Epithelial cell of esophagus (primary cell): Measurements from ENCODE around the gene CKMT2.
"Not testable (repeated sequence)": the region's sequence is repeated elsewhere in the genome, so short reads cannot be mapped to it uniquely, and the experiment has no call there.

Source experiments
- DNase-seq: peaks from one replicate; pipeline ENCODE4 v3.0.0; 2010; ENCODE audit warnings: low read depth
- H3K4me3 ChIP-seq: 2 replicates; pipeline ENCODE4 v1.5.1; 2011; ENCODE audit warnings: mild to moderate bottlenecking, low read length, control low read depth
- TF ChIP-seq, protein P1 (sequence below): IDR thresholded peaks from 2 replicates; pipeline ENCODE4 v1.5.1; 2011; ENCODE audit warnings: low read depth, mild to moderate bottlenecking, low read length, control low read depth, inconsistent platforms; ENCODE audit not compliant: insufficient read depth; ENCODE audit errors: missing control alignments

CKMT2 gene

DNA sequence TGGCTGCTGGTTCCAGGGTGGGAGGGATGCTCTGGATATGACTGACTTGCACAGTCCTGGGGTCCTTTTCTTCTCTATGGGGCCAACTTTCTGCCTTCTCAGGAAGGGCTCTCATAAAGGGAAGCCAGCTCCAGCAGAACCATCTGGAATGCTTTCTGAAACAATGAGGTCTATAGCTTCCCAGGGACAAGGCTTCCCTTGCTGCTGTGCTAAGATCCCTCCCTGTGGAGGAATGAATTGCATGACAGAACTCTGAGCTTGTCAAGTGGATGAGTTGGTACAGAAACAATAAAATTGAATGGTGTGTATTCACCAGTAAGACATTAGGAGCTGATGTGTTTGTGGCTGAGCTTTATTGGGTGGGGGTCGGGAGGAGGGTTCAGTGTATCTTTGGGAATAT is 19.8 kb downstream of the CKMT2 start:
- DNase-seq = no peak
- TF ChIP-seq, protein P1, sequence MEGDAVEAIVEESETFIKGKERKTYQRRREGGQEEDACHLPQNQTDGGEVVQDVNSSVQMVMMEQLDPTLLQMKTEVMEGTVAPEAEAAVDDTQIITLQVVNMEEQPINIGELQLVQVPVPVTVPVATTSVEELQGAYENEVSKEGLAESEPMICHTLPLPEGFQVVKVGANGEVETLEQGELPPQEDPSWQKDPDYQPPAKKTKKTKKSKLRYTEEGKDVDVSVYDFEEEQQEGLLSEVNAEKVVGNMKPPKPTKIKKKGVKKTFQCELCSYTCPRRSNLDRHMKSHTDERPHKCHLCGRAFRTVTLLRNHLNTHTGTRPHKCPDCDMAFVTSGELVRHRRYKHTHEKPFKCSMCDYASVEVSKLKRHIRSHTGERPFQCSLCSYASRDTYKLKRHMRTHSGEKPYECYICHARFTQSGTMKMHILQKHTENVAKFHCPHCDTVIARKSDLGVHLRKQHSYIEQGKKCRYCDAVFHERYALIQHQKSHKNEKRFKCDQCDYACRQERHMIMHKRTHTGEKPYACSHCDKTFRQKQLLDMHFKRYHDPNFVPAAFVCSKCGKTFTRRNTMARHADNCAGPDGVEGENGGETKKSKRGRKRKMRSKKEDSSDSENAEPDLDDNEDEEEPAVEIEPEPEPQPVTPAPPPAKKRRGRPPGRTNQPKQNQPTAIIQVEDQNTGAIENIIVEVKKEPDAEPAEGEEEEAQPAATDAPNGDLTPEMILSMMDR = no peak
- H3K4me3 ChIP-seq = no peak overlapping the region

DNA sequence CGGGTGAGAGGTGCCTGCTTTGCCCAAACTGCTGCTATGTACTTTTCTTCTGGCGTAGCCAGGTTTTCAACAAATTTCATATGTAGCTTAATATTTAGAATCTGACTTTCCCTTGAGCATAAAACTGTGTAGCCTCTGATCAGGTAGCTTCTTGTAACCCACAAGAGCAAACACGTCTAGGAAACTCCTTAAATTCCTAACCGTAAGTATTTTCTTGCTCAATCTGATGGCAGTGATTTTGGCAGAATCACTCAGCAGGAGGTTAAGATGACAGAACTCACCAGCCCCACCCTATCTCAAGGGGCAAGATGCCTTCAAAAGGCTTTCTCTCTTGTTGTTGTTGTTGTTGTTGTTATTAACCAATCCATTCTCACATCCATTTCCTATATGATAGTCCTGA is 20.8 kb downstream of the CKMT2 start:
- peak; percentile 84 for DNase-seq
- H3K4me3 ChIP-seq = no peak overlapping the region
- TF ChIP-seq, protein P1 = no peak

DNA sequence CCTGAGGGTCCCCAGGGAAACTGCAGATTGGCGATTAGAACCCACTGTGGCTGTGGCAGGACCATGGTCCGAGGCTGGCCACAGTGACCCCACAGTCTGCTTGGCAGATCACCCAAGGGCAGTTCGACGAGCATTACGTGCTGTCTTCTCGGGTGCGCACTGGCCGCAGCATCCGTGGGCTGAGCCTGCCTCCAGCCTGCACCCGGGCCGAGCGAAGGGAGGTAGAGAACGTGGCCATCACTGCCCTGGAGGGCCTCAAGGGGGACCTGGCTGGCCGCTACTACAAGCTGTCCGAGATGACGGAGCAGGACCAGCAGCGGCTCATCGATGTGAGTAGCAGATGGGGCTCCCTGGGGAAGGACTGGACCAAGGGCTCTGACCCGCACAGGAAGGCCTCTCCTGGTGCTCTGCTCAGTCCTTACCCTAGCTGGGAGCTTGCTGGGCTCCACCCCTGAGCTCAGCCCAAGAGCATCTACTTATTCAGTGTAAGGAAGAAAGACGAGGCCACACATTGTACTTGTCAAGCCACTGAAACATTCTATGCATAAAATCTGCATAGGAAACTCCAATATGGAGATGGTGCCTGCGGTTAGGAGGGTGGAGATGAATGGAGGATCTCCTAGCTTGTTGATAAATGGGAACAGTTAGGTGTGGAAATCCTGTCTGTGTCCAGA is 21.9 kb downstream of the CKMT2 start:
- H3K4me3 ChIP-seq = no peak overlapping the region
- DNase-seq = no peak
- TF ChIP-seq, protein P1 = no peak

DNA sequence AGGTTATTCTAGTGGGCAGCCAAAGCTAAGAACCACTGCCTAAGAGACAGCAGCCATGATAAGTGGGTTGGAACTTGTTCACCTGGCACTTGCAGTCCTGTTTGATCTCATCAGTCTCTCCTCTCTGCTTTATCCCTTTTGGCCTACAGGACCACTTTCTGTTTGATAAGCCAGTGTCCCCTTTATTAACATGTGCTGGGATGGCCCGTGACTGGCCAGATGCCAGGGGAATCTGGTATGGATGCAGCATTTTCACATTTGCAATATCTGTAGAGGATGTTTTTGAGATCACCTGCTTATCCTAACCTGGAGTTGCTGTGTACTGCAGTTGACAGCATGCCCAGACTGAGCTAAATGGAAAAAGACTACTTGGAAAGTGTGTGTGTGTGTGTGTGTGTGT is 23.6 kb downstream of the CKMT2 start:
- TF ChIP-seq, protein P1 = no peak
- H3K4me3 ChIP-seq = no peak overlapping the region
- DNase-seq = no peak

DNA sequence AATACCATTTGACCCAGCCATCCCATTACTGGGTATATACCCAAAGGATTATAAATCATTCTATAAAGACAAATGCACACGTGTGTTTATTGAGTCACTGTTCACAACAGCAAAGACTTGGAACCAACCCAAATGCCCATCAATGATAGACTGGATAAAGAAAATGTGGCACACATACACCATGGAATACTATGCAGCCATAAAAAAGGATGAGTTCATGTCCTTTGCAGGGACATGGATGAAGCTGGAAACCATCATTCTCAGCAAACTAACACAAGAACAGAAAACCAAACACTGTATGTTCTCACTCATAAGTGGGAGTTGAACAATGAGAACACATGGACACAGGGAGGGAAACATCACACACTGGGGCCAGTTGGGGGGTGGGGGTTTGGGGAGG is 29.7 kb downstream of the CKMT2 start:
- H3K4me3 ChIP-seq, DNase-seq: not testable (repeated sequence)

DNA sequence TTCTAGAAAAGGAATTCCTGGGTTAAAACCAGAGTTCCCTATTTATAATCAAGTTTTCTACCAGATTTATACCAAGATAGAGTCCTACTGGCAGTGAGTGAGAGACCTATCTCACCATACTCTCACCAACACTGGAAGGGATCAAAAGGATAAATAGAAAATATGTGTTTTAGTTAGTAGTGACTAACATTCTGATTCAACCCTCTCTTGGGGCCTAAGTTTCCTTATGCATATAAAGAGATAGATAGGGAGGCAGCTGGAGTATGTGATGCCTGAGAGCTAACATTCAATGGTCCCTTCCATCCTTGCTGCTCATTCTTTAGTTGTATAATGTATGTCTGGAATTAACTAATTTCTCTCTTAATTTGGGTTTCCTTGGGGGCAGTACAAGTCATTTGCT is 32.0 kb downstream of the CKMT2 start:
- TF ChIP-seq, protein P1 = no peak
- H3K4me3 ChIP-seq = no peak overlapping the region
- DNase-seq = peak; percentile 10

DNA sequence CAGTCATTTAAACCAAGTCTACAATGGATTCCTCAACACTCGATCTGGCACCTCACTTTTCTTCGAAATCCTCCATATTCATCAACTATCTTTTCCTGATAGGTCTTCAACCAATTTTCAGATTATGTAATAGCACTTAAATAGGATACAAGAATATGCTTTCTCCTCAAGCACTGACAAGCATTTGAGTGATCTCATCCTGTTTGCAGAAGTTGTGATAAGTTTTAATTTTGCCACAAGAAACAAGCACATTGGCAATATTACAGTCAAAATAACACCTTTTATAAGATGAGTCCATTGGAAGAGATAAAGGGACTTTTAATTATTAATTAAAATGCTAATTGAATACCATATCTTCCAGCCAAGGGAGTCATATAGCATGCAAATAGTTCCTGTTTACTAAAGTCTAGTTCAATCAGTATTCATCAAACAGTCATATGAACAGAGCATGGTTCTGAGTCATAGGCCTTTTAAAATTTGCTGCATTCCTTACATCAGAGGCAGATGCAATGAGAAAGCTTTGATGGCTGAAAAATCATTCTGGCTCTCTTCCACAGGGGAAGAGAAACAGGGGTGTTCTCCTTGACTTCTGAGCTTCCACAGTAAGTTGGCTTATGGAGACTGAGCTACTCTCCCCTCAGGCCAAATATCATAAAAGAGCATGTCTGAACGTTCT is 35.5 kb downstream of the CKMT2 start:
- TF ChIP-seq, protein P1 = no peak
- DNase-seq = peak; percentile 83
- no peak overlapping the region for H3K4me3 ChIP-seq
